HepG2 (cell line): Measurements from ENCODE around the gene AZU1. TPM values are rescaled to one million over a fixed set of nuclear protein-coding genes. Genes with fewer than 3 reads are reported as not detected.

Source experiments
- BRD4 ChIP-seq: sonication (generic); formaldehyde crosslinking; IDR thresholded peaks from 2 replicates; pipeline ENCODE4 v1.4.0; 2020; ENCODE audit warnings: missing genetic modification reagents
- E2F1 ChIP-seq: sonication (generic); formaldehyde crosslinking; IDR thresholded peaks from 2 replicates; pipeline ENCODE4 v1.5.0; 2020; ENCODE audit warnings: missing genetic modification reagents
- GATA4 ChIP-seq: sonication (generic); IDR thresholded peaks from 2 replicates; pipeline ENCODE4 v1.6.1; 2016; ENCODE audit warnings: antibody characterized with exemption, low read depth, borderline replicate concordance
- HHEX ChIP-seq: IDR thresholded peaks from 2 replicates; pipeline ENCODE4 v1.6.1; 2016; ENCODE audit warnings: control low read depth
- HMGA1 ChIP-seq: sonication (generic); formaldehyde crosslinking; conservative IDR thresholded peaks from 2 replicates; pipeline ENCODE4 v1.4.0; 2020; ENCODE audit warnings: missing genetic modification reagents
- HNRNPUL1 ChIP-seq: fragments of 200-400 bp; formaldehyde crosslinking; IDR thresholded peaks from 2 replicates; pipeline ENCODE4 v1.6.1; 2017; ENCODE audit warnings: low read depth, mild to moderate bottlenecking, low read length, moderate library complexity
- MED13 ChIP-seq: sonication (generic); formaldehyde crosslinking; IDR thresholded peaks from 2 replicates; pipeline ENCODE4 v1.5.0; 2020; ENCODE audit warnings: missing genetic modification reagents
- MTA1 ChIP-seq: sonication (generic); formaldehyde crosslinking; IDR thresholded peaks from 2 replicates; pipeline ENCODE4 v1.4.0; 2020; ENCODE audit warnings: missing genetic modification reagents, mild to moderate bottlenecking, borderline replicate concordance
- POGK ChIP-seq: sonication (generic); formaldehyde crosslinking; conservative IDR thresholded peaks from 2 replicates; pipeline ENCODE4 v1.8.0; 2022; ENCODE audit warnings: mild to moderate bottlenecking, moderate library complexity, missing genetic modification reagents
- SUZ12 ChIP-seq: fragments of 150-350 bp; IDR thresholded peaks from 2 replicates; pipeline ENCODE4 v1.6.1; 2014; ENCODE audit warnings: low read depth, low read length
- TP53 ChIP-seq: sonication (generic); formaldehyde crosslinking; conservative IDR thresholded peaks from 2 replicates; pipeline ENCODE4 v1.4.0; 2020; ENCODE audit warnings: missing genetic modification reagents
- YEATS2 ChIP-seq: sonication (generic); formaldehyde crosslinking; IDR thresholded peaks from 2 replicates; pipeline ENCODE4 v1.4.0; 2020; ENCODE audit warnings: missing genetic modification reagents, borderline replicate concordance
- ZFP37 ChIP-seq: sonication (generic); formaldehyde crosslinking; IDR thresholded peaks from 2 replicates; pipeline ENCODE4 v1.4.0; 2020; ENCODE audit warnings: missing genetic modification reagents, borderline replicate concordance
- ZFP91 ChIP-seq: sonication (generic); formaldehyde crosslinking; IDR thresholded peaks from 2 replicates; pipeline ENCODE4 v1.9.0; 2022; ENCODE audit warnings: missing genetic modification reagents, mild to moderate bottlenecking, borderline replicate concordance
- ZNF383 ChIP-seq: sonication (generic); formaldehyde crosslinking; IDR thresholded peaks from 2 replicates; pipeline ENCODE4 v1.4.0; 2020; ENCODE audit warnings: missing genetic modification reagents, mild to moderate bottlenecking, borderline replicate concordance
- ZNF446 ChIP-seq: sonication (generic); formaldehyde crosslinking; IDR thresholded peaks from 2 replicates; pipeline ENCODE4 v1.5.0; 2020; ENCODE audit warnings: mild to moderate bottlenecking, missing genetic modification reagents
- ZNF572 ChIP-seq: sonication (generic); formaldehyde crosslinking; IDR thresholded peaks from 2 replicates; pipeline ENCODE4 v1.5.1; 2020; ENCODE audit warnings: mild to moderate bottlenecking, missing genetic modification reagents
- ZNF646 ChIP-seq: sonication (generic); formaldehyde crosslinking; IDR thresholded peaks from 2 replicates; pipeline ENCODE4 v1.9.0; 2021; ENCODE audit warnings: mild to moderate bottlenecking, missing genetic modification reagents
- ZNF790 ChIP-seq: sonication (generic); formaldehyde crosslinking; IDR thresholded peaks from 2 replicates; pipeline ENCODE4 v1.8.0; 2022; ENCODE audit warnings: missing genetic modification reagents, mild to moderate bottlenecking, borderline replicate concordance
- polyA plus RNA-seq, 8 experiments: library from polyadenylated mRNA; depleted of rRNA in 3 of 8; stranded (reverse) in 7 of 8; unstranded in 1 of 8; fragments of >200 nt; fragmentation: Illumina TruSeq in 4 of 8; extraction: Trizol in 4 of 8; gene quantifications; 2 replicates each; pipeline versions ENCODE4 v1.2.1 to v1.2.3, GENCODE V29; 2011 to 2016; ENCODE audit warnings: low read depth in 4 of 8, missing spikeins in 1 of 8, mixed read lengths in 1 of 8; ENCODE audit not compliant: insufficient read depth in 1 of 8
- total RNA-seq, 5 experiments: library from RNA; depleted of rRNA; stranded (reverse); fragments of >200 nt; fragmentation: Illumina TruSeq; extraction: Trizol; gene quantifications; 2 replicates each; pipeline ENCODE4 v1.2.3, GENCODE V29; 2016; ENCODE audit warnings: low read depth in 1 of 5

The AZU1 gene
- total and polyA plus RNA-seq, 2 of the 13 experiments (the other 11 are each of a cell fraction or from before 2014, with no cell fraction given) = not detected

GRCh38 chr19:788983-789700 is 38.5 kb upstream of the AZU1 start (continued):
- no peak for TF ChIP-seq ZNF646 (CRISPR knock-in tag)
- no peak for TF ChIP-seq ZNF383 (CRISPR knock-in tag)
- TF ChIP-seq MED13 (CRISPR knock-in tag) = no peak
- TF ChIP-seq ZNF572 (CRISPR knock-in tag) = no peak
- TF ChIP-seq E2F1 (CRISPR knock-in tag) = no peak
- TF ChIP-seq GATA4 = 0 out of 2 replicates have a peak, but pooled peaks have one; percentile 15
- TF ChIP-seq BRD4 (CRISPR knock-in tag) = no peak
- no peak for TF ChIP-seq YEATS2 (CRISPR knock-in tag)
- peak; percentile 78; the same call in 1 of the 2 replicates for TF ChIP-seq ZFP91
- no peak for TF ChIP-seq HMGA1
- TF ChIP-seq SUZ12 = no peak
- no peak for TF ChIP-seq MTA1
- TF ChIP-seq HHEX (CRISPR knock-in tag) = no peak
- TF ChIP-seq ZNF790 (CRISPR knock-in tag) = no peak
- no peak for TF ChIP-seq HNRNPUL1
- TF ChIP-seq ZFP37 (CRISPR knock-in tag) = no peak
- no peak for TF ChIP-seq TP53 (CRISPR knock-in tag)
- TF ChIP-seq ZNF446 (CRISPR knock-in tag) = no peak
- TF ChIP-seq POGK (CRISPR knock-in tag) = no peak
